HG02588 (cell line): ENCODE results near the gene ATXN10.
"Not testable (repeated sequence)": the region's sequence is repeated elsewhere in the genome, so short reads cannot be mapped to it uniquely, and the experiment has no call there.

Experiments used
- ATAC-seq: cut with Tn5 transposase; IDR thresholded peaks from one replicate; pipeline ENCODE4 v1.9.1; 2021; ENCODE audit warnings: mild to moderate bottlenecking, moderate library complexity; ENCODE audit not compliant: unreplicated experiment

The ATXN10 gene

GRCh38 chr22:45671783-45672563 is at the start of gene ATXN10:
TSS of gene ATXN10 (plus strand) at chr22:45671834. CDS start at chr22:45672064, 230 bp downstream.
- ATAC-seq, result peak; percentile 57

- no peak for ATAC-seq
These were observed 49.6 kb upstream of the ATXN10 start for GRCh38 chr22:45621836-45622600.

GRCh38 chr22:45623464-45624145 is 48.0 kb upstream of the ATXN10 start:
- ATAC-seq, result not testable (repeated sequence)

- no peak for ATAC-seq
These were observed 45.4 kb upstream of the ATXN10 start for GRCh38 chr22:45626198-45626651.

- ATAC-seq, result no peak
These were observed 44.0 kb upstream of the ATXN10 start for GRCh38 chr22:45627489-45628233.

- ATAC-seq, result no peak
These were observed 43.1 kb upstream of the ATXN10 start for GRCh38 chr22:45628515-45628914.

GRCh38 chr22:45629469-45630089 is 42.1 kb upstream of the ATXN10 start:
- ATAC-seq, result no peak

- no peak for ATAC-seq
These were observed 41.2 kb upstream of the ATXN10 start for GRCh38 chr22:45630436-45630835.

GRCh38 chr22:45631140-45631840 is 40.3 kb upstream of the ATXN10 start:
- no peak for ATAC-seq

GRCh38 chr22:45631841-45632238 is 39.8 kb upstream of the ATXN10 start:
- no peak for ATAC-seq

- ATAC-seq, result no peak
These were observed 38.7 kb upstream of the ATXN10 start for GRCh38 chr22:45632791-45633515.

GRCh38 chr22:45636683-45637082 is 35.0 kb upstream of the ATXN10 start:
- no peak for ATAC-seq

- no peak for ATAC-seq
These were observed 33.4 kb upstream of the ATXN10 start for GRCh38 chr22:45638197-45638596.

- no peak for ATAC-seq
These were observed 32.5 kb upstream of the ATXN10 start for GRCh38 chr22:45638834-45639746.

- ATAC-seq, result no peak
These were observed 31.9 kb upstream of the ATXN10 start for GRCh38 chr22:45639747-45640102.

GRCh38 chr22:45640291-45640940 is 31.2 kb upstream of the ATXN10 start:
- no peak for ATAC-seq

GRCh38 chr22:45640941-45641621 is 30.6 kb upstream of the ATXN10 start:
- no peak for ATAC-seq
